Breast epithelium (tissue), 4 donors: ENCODE data around the gene AGFG1. TPM values are rescaled to one million over a fixed set of nuclear protein-coding genes. Genes with fewer than 3 reads are reported as not detected.

Experiments
- DNase-seq, 2 donors: peaks; one replicate each; pipeline ENCODE4 v3.0.0-alpha.2; 2019; ENCODE audit warnings: low spot score in 2 of 2
- H3K27ac ChIP-seq, 2 donors: fragments of 200-600 bp; sonication (generic) in 1 of 2; one replicate each; pipeline ENCODE4 v1.5.1; 2016 to 2019; ENCODE audit warnings: mild to moderate bottlenecking in 1 of 2
- H3K27me3 ChIP-seq, 2 donors: fragments of 200-600 bp; sonication (generic) in 1 of 2; one replicate each; pipeline versions ENCODE4 v1.5.1 to v1.6.0; 2017 to 2019; ENCODE audit warnings: control low read depth in 1 of 2, mild to moderate bottlenecking in 1 of 2
- H3K36me3 ChIP-seq: fragments of 200-600 bp; one replicate; pipeline ENCODE4 v1.5.1; 2019
- H3K4me1 ChIP-seq, 2 donors: fragments of 200-600 bp; sonication (generic); one replicate each; pipeline ENCODE4 v1.5.1; 2016 to 2019; ENCODE audit warnings: control low read depth in 1 of 2
- H3K4me3 ChIP-seq, 3 donors: fragments of 200-600 bp; sonication (generic); 1 replicate in 2 of 3; 2 replicates in 1 of 3; pipeline ENCODE4 v1.5.1; 2016 to 2019; ENCODE audit warnings: mild to moderate bottlenecking in 3 of 3, moderate library complexity in 2 of 3
- H3K9me3 ChIP-seq, 2 donors: fragments of 200-600 bp; sonication (generic) in 1 of 2; one replicate each; pipeline ENCODE4 v1.5.1; 2016 to 2019; ENCODE audit warnings: control low read depth in 1 of 2
- POLR2A ChIP-seq: fragments of 450-650 bp; IDR thresholded peaks from one replicate; pipeline ENCODE4 v1.6.1; 2016; ENCODE audit warnings: antibody characterized with exemption, mild to moderate bottlenecking, moderate library complexity
- POLR2AphosphoS5 ChIP-seq, 3 donors: sonication (generic); formaldehyde crosslinking; IDR thresholded peaks; one replicate each; pipeline ENCODE4 v1.6.1; 2017; ENCODE audit warnings: antibody characterized with exemption in 3 of 3
- intact Hi-C: fragments of 100-400 bp; cut with DNase I; formaldehyde crosslinking; loops from one replicate; pipeline ENCODE4 v1.15.1; 2023; ENCODE audit warnings: low total_unique reads
- total RNA-seq, 3 donors: library from RNA; depleted of rRNA; stranded (reverse); fragments of >200 nt; gene quantifications; one replicate each; pipeline ENCODE4 v1.1.0, GENCODE V29; 2016
- TF ChIP-seq, protein P1 (sequence below), 3 donors: fragments of 450-650 bp; IDR thresholded peaks; one replicate each; pipeline ENCODE4 v1.5.1; 2016 to 2017; ENCODE audit warnings: antibody characterized with exemption in 3 of 3, mild to moderate bottlenecking in 3 of 3, moderate library complexity in 3 of 3

Gene AGFG1
- total RNA-seq, 3 donors from 2014 or later, result 77.0 to 145 (median 78.4) TPM

DNA sequence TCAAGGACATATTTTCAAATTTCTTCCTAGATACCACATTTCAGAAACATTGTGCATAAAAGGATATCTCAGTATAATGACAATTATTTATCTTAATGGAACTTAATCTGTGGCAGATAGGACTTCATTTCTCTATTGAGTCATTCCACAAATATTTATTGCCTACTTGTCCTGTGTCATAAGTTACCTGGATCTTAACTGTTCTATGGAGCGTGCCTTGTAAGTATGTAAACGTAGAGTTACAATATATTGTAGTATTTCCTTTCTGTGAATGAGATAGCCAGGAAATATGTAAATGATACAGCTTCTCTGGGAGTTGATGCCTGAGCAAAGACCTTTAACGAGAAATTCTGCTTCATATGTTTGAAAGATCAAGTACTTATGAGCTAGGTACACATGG lies 2.5 kb downstream of the AGFG1 start:
- intact Hi-C loops, result no loop called here
- Histone ChIP-seq H3K4me1 (peaks cover 0 to 15% of the 10 kb centered on the region in 2 donors), H3K4me3 (peak overlapping the region in 2 of 3 donors; percentile 3 to 96)

DNA sequence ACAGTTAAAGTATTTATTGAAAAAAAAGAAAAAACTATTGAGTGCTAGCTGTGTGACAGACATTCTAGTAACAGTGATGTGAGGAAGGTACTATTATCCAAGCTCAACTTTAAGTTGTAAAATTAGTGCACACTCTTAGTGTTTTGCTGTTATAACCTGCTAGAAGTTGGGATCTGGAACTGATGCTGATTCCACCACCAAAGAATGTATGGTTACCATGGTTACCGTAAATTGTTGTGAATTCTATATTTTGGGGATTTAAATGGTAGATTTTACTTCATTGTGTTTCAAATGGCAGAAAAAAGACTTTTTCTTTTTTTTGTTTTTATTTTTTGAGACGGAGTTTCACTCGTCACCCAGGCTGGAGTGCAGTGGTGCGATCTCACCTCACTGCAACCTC lies 5.3 kb downstream of the AGFG1 start:
- DNase-seq, result no peak
- no peaks in the 10 kb centered on the region for H3K27me3 ChIP-seq
- H3K27ac ChIP-seq, result no peak overlapping the region
- no peaks in the 10 kb centered on the region for H3K36me3 ChIP-seq
- H3K4me1 ChIP-seq, result peaks cover 0 to 15% of the 10 kb centered on the region in 2 donors
- no peak overlapping the region for H3K4me3 ChIP-seq
- H3K9me3 ChIP-seq, result no peaks in the 10 kb centered on the region
- intact Hi-C loops, result no loop called here
- TF ChIP-seq POLR2AphosphoS5 (IDR thresholded peaks at IDR 0.05), result no peak
- no peak for TF ChIP-seq POLR2A
- TF ChIP-seq, protein P1, sequence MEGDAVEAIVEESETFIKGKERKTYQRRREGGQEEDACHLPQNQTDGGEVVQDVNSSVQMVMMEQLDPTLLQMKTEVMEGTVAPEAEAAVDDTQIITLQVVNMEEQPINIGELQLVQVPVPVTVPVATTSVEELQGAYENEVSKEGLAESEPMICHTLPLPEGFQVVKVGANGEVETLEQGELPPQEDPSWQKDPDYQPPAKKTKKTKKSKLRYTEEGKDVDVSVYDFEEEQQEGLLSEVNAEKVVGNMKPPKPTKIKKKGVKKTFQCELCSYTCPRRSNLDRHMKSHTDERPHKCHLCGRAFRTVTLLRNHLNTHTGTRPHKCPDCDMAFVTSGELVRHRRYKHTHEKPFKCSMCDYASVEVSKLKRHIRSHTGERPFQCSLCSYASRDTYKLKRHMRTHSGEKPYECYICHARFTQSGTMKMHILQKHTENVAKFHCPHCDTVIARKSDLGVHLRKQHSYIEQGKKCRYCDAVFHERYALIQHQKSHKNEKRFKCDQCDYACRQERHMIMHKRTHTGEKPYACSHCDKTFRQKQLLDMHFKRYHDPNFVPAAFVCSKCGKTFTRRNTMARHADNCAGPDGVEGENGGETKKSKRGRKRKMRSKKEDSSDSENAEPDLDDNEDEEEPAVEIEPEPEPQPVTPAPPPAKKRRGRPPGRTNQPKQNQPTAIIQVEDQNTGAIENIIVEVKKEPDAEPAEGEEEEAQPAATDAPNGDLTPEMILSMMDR (IDR thresholded peaks at IDR 0.05), result no peak

More for the DNA sequence above, 2.5 kb downstream of the AGFG1 start:
- H3K36me3 ChIP-seq, result no peaks in the 10 kb centered on the region
- TF ChIP-seq, protein P1 (IDR thresholded peaks at IDR 0.05), result no peak
- TF ChIP-seq POLR2AphosphoS5 (IDR thresholded peaks at IDR 0.05) (no peak), POLR2A (no peak)
- DNase-seq, result no peak
- no peak overlapping the region for H3K27ac ChIP-seq
- H3K9me3 ChIP-seq, result no peaks in the 10 kb centered on the region
- H3K27me3 ChIP-seq, result no peaks in the 10 kb centered on the region

DNA sequence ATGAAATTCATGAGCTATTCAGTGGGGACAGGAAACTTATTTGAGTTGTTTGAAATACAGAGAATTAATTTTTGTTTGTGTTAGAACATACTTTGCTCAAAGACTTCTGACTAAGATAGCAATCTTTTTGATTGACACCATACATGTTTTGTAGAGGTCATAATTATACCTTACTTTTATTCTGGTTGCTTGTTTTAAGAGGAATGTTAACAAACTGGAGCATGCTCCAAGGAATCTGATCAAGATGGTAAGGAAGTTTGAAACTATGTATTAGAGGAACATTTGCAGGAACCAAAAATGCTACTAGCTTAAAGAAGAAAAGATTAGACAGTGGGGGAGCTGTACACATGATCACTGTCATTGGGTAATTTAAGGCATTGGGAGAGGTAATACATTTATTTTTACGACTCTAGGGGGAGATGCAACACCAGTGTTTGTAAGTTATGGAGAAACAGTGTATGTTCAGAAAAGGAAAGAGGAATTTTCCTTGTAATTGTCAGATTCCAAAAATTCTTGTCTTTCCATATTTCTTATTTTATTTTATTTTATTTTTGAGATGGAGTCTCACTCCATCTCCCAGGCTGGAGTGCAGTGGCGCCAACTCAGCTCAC lies 8.0 kb downstream of the AGFG1 start:
- H3K4me3 ChIP-seq, result no peak overlapping the region
- intact Hi-C loops, result no loop called here
- no peak overlapping the region for H3K27ac ChIP-seq
- no peak for DNase-seq
- H3K36me3 ChIP-seq, result no peaks in the 10 kb centered on the region
- TF ChIP-seq, protein P1 (IDR thresholded peaks at IDR 0.05), result no peak
- TF ChIP-seq POLR2A (no peak), POLR2AphosphoS5 (IDR thresholded peaks at IDR 0.05) (no peak)
- H3K9me3 ChIP-seq, result no peaks in the 10 kb centered on the region
- H3K4me1 ChIP-seq, result no peaks in the 10 kb centered on the region
- no peaks in the 10 kb centered on the region for H3K27me3 ChIP-seq

DNA sequence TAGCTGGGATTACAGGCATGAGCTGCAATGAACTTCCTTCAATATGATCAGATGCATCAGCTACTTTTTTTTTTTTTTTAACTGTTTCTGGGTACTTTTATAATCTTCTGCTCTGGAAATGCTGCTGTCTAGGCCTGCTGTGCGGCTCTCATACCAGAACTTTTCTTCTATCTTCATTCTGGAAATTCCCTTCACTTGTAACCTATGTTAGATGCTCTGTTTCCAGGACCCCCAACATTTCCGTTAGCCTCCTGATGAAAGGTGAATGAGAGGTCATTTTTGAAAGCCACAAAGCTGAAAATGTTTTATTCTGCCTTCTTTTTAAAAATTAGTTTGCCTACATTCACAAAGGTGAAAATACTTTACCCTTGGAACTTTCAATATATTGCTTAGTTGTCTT lies 8.6 kb downstream of the AGFG1 start:
- H3K4me3 ChIP-seq, result no peak overlapping the region
- H3K9me3 ChIP-seq, result no peaks in the 10 kb centered on the region
- H3K4me1 ChIP-seq, result no peaks in the 10 kb centered on the region
- TF ChIP-seq POLR2AphosphoS5 (IDR thresholded peaks at IDR 0.05) (no peak), POLR2A (no peak)
- TF ChIP-seq, protein P1 (IDR thresholded peaks at IDR 0.05), result no peak
- H3K27me3 ChIP-seq, result no peaks in the 10 kb centered on the region
- DNase-seq, result no peak
- intact Hi-C loops, result no loop called here
- no peaks in the 10 kb centered on the region for H3K36me3 ChIP-seq
- H3K27ac ChIP-seq, result no peak overlapping the region

DNA sequence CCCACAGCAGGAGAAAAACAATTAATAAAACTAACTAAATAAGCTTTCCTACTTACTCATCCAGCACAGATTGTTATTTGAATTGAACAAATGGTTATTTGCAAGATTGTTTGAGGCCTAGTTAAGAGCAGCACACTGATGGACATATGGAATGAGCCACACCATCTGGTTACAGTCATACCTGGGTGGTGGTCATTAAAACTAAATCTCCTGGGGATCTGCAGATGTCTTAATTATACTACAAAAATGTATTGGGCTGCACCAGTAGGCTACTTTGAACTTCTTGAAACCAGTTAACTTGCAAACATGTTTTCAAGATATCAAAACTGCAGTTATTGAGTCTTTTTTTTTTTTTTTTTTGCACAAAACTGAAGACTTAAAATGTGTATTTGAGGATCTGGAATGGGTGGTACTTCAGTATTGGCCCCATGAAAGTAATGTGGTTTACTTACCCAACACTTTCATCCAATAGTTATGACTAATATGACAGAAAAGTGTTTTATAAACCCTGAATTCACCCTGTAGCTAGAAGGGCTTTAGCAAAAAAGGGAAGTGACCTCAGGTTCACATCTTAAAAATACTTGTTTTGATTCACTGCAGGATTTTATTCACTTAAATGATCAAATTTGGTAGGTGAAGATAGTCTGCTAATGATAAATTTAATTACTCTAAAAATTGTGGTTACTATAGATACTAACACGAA lies 10.8 kb downstream of the AGFG1 start:
- intact Hi-C loops, result no loop called here
- Histone ChIP-seq H3K27me3 (no peaks in the 10 kb centered on the region), H3K4me1 (no peaks in the 10 kb centered on the region), H3K36me3 (no peaks in the 10 kb centered on the region), H3K9me3 (no peaks in the 10 kb centered on the region), H3K4me3 (no peak overlapping the region), H3K27ac (no peak overlapping the region)
- DNase-seq, result no peak
- TF ChIP-seq POLR2AphosphoS5 (IDR thresholded peaks at IDR 0.05), result no peak
- no peak for TF ChIP-seq POLR2A
- TF ChIP-seq, protein P1 (IDR thresholded peaks at IDR 0.05), result no peak
